Suprapubic skin (tissue), 4 donors: ENCODE data around the gene RANBP1. TPM values are rescaled to one million over a fixed set of nuclear protein-coding genes. Genes with fewer than 3 reads are reported as not detected.

Experiments
- DNase-seq, 2 donors: peaks; one replicate each; pipeline ENCODE4 v3.0.0-alpha.2; 2019; ENCODE audit warnings: low spot score in 2 of 2
- H3K27ac ChIP-seq: fragments of 200-600 bp; sonication (generic); one replicate; pipeline ENCODE4 v1.5.1; 2019
- H3K27me3 ChIP-seq: fragments of 200-600 bp; sonication (generic); one replicate; pipeline ENCODE4 v1.5.1; 2019
- H3K36me3 ChIP-seq: fragments of 200-600 bp; sonication (generic); one replicate; pipeline ENCODE4 v1.5.1; 2019
- H3K4me1 ChIP-seq: fragments of 200-600 bp; sonication (generic); one replicate; pipeline ENCODE4 v1.5.1; 2019
- H3K4me3 ChIP-seq: fragments of 200-600 bp; sonication (generic); one replicate; pipeline ENCODE4 v1.5.1; 2019; ENCODE audit warnings: mild to moderate bottlenecking
- H3K9me3 ChIP-seq: fragments of 200-600 bp; sonication (generic); one replicate; pipeline ENCODE4 v1.5.1; 2019
- EP300 ChIP-seq: sonication (generic); formaldehyde crosslinking; IDR thresholded peaks from one replicate; pipeline ENCODE4 v1.6.1; 2017; ENCODE audit warnings: antibody characterized with exemption
- POLR2A ChIP-seq, 2 donors: fragments of 450-650 bp; IDR thresholded peaks; one replicate each; pipeline ENCODE4 v1.6.1; 2017; ENCODE audit warnings: antibody characterized with exemption in 2 of 2, mild to moderate bottlenecking in 2 of 2, moderate library complexity in 2 of 2
- POLR2AphosphoS5 ChIP-seq, 3 donors: sonication (generic); formaldehyde crosslinking; IDR thresholded peaks; one replicate each; pipeline ENCODE4 v1.6.1; 2017; ENCODE audit warnings: antibody characterized with exemption in 3 of 3
- WGBS: methylation state at CpG from one replicate; pipeline ENCODE4 v1.1.5; 2018; 5-methylcytosine and 5-hydroxymethylcytosine counted together
- total RNA-seq, 4 donors: library from RNA; depleted of rRNA; stranded (reverse); fragments of >200 nt; gene quantifications; one replicate each; pipeline ENCODE4 v1.1.0, GENCODE V29; 2016
- TF ChIP-seq, protein P1 (sequence below), 2 donors: fragments of 200-600 bp in 1 of 2; fragments of 450-650 bp in 1 of 2; sonication (generic) in 1 of 2; IDR thresholded peaks; one replicate each; pipeline ENCODE4 v1.5.1; 2016 to 2019; ENCODE audit warnings: antibody characterized with exemption in 2 of 2, mild to moderate bottlenecking in 1 of 2, moderate library complexity in 1 of 2

The RANBP1 gene
- total RNA-seq, 4 donors from 2014 or later, result 107 to 150 (median 119) TPM

DNA sequence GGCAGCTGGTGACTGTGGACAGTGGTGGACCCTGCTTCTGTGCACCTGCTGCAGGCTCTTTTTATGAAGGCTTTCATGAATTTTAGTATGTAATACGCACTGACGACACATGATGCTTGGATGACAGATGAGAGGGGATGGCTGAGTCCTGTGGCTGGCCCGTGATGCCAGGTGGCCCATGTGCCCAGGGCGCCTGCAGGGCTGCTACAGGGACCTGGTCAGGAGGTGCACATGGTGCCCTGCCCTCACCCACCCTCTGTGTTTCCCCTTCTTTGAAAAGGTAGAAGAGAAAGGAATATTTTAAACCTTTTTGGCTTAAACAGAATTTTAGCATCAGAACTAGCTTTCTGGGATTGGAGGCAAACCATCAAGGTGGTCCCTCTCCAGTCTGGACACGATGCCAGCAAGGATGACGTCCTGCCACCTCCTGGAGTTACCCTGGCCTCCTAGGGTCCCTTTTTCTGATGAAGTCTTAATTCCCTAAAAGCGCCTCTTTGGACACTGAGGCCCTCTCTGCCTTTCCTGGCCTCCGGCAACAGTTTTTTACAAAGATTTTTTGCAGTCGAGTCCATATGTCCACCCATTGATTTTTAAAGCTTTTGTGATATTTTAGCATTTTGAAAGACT lies 5.4 kb upstream of the RANBP1 start:
- Histone ChIP-seq H3K9me3 (no peaks in the 10 kb centered on the region), H3K4me1 (peaks cover 3% of the 10 kb centered on the region), H3K36me3 (peaks cover 98% of the 10 kb centered on the region), H3K4me3 (no peak overlapping the region), H3K27ac (no peak overlapping the region), H3K27me3 (no peaks in the 10 kb centered on the region)
- TF ChIP-seq POLR2A (IDR thresholded peaks at IDR 0.05) (no peak), EP300 (no peak), POLR2AphosphoS5 (IDR thresholded peaks at IDR 0.05) (no peak)
- TF ChIP-seq, protein P1, sequence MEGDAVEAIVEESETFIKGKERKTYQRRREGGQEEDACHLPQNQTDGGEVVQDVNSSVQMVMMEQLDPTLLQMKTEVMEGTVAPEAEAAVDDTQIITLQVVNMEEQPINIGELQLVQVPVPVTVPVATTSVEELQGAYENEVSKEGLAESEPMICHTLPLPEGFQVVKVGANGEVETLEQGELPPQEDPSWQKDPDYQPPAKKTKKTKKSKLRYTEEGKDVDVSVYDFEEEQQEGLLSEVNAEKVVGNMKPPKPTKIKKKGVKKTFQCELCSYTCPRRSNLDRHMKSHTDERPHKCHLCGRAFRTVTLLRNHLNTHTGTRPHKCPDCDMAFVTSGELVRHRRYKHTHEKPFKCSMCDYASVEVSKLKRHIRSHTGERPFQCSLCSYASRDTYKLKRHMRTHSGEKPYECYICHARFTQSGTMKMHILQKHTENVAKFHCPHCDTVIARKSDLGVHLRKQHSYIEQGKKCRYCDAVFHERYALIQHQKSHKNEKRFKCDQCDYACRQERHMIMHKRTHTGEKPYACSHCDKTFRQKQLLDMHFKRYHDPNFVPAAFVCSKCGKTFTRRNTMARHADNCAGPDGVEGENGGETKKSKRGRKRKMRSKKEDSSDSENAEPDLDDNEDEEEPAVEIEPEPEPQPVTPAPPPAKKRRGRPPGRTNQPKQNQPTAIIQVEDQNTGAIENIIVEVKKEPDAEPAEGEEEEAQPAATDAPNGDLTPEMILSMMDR (IDR thresholded peaks at IDR 0.05), result no peak
- DNase-seq, result no peak
- 88% methylated on average over 9 of the region's 9 CpGs for WGBS

DNA sequence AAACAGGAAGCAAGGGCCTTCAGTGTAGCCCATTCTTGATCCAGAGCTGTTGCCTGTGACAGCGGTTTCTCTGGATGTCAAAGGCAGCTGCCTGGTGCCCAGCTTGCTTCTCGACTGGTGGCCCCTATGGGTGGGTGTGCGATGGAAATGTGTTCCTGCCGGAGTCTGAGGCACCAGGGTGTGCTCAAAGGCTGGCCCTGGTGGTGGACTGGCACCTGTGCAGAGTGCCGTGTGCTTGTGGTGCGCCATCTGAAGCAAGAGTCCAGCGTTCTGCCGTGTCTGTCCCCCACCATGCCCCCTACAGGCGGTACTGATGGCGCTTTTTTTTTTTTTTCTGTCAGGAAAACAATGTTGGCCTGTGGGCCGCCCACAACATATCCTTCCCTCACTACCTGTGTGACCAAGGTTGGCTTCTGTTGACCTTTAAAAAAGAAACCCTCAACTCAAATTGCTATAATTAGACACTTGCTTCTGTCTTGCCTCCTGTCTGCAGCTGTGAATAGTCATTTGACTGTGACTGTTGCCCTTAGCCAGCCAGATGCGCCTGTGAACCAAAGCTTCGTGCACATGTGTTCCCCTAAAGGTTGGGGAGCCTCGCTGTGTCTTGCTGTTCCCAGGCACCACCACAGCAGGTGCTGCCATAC lies 4.7 kb upstream of the RANBP1 start:
- Histone ChIP-seq H3K9me3 (no peaks in the 10 kb centered on the region), H3K4me1 (peaks cover 10% of the 10 kb centered on the region), H3K4me3 (no peak overlapping the region), H3K27ac (no peak overlapping the region), H3K36me3 (peaks cover 97% of the 10 kb centered on the region), H3K27me3 (no peaks in the 10 kb centered on the region)
- WGBS, result 60% methylated on average over 11 of the region's 14 CpGs
- DNase-seq, result no peak
- TF ChIP-seq, protein P1 (IDR thresholded peaks at IDR 0.05), result peak in 1 of 2 donors; percentile 24
- TF ChIP-seq POLR2AphosphoS5 (IDR thresholded peaks at IDR 0.05) (no peak), POLR2A (IDR thresholded peaks at IDR 0.05) (no peak)

DNA sequence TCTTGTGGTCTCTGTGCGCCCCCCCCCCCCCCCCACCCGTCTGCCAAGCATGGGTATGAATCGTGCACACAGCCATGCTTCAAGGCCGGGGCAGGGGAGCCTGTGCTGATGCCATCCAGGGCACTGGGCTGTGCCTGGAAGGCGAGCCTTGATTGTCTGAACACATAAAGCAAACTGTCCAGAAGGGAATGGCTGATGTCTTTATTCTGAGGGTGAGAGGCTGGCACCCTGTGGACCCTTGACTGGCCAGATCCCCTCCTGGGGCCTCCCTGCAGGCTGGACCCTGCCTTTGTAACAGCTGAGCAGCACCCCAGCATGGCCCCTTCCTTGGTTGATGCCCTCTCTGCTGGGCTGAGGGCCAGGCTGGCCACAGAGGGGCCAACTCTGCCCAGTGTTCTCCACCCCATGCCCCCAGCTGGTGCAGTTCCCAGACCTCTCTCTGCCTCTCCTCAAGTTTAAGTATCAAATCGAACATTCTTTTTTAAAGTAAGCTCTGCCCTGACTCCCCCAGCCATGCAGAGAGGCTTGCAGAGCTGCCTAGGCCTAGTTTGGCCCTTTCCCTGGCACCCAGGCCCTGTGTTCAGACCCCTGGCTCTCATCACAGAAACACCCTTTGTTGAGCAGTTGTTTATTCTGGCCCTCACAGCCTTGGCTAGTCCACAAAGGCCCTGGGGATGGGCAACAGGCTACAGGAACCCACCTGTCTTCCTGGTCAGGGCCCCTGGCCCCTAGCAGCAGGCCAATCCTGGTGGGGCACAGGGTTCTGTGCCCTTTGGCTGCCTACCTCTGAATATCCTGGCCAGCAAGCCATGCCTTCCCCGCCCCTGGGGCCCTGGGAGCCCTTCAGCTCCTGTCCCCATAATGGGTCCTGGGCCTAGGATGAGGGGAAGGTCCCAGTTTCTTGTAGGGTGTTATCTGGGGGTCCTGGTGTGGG lies 3.9 kb upstream of the RANBP1 start:
- H3K4me1 ChIP-seq, result peaks cover 17% of the 10 kb centered on the region
- peaks cover 89% of the 10 kb centered on the region for H3K36me3 ChIP-seq
- 91% methylated on average over 6 of the region's 7 CpGs for WGBS
- DNase-seq, result no peak
- H3K27me3 ChIP-seq, result no peaks in the 10 kb centered on the region
- TF ChIP-seq, protein P1 (IDR thresholded peaks at IDR 0.05), result no peak
- TF ChIP-seq EP300, result no peak
- no peak overlapping the region for H3K4me3 ChIP-seq
- H3K27ac ChIP-seq, result no peak overlapping the region
- H3K9me3 ChIP-seq, result no peaks in the 10 kb centered on the region

DNA sequence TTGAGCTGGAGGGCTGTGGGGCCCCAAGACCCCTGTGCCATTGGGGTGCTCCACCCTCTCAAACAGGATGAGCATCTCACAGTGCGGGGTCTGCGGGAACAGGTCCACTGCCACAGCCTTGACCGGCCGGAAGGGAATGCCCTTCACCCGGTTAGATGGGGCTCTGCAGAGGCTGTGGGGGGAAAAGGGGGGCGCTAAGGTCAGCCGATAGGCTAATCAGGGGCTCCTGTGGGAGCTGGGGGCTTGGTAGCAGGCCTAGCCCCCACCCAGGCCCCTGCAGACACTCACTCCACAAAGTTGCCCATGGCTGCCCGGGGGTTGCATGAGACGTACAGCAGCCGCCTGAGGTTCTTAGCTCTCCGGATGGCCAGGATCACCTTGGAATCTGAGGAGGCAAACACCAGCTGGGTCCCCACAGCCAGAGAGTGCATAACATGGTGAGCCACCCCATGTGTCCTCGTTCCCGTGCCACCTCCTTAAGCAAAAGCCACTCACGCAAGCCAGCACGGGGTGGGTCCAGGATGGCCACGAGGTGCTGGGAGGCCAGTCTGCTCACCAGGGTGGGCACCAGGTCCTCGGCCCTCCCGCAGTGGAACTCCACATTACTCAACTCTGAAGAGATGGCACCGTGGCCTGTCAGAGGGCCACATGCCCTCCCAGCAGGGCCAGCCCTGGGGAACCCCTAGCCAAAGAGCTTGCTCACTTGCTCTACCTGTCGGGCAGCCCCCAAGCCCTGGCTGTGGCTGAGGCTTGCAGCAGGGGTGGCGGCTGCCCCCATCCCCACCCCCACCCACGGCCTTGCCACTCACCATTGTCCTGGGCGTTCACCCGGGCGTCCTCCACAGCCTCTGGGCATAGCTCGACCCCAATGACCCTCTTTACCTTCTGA lies 3.0 kb upstream of the RANBP1 start:
- 82% methylated on average over 14 of the region's 26 CpGs for WGBS
- DNase-seq, result no peak
- Histone ChIP-seq H3K4me1 (peaks cover 18% of the 10 kb centered on the region), H3K27ac (no peak overlapping the region), H3K4me3 (no peak overlapping the region), H3K9me3 (no peaks in the 10 kb centered on the region), H3K27me3 (no peaks in the 10 kb centered on the region), H3K36me3 (peaks cover 80% of the 10 kb centered on the region)
- TF ChIP-seq, protein P1 (IDR thresholded peaks at IDR 0.05), result no peak
- TF ChIP-seq EP300 (no peak), POLR2A (IDR thresholded peaks at IDR 0.05) (no peak), POLR2AphosphoS5 (IDR thresholded peaks at IDR 0.05) (no peak)
